Upper lobe of left lung (tissue), 6 donors: ENCODE results near the gene TRDMT1. TPM values are rescaled to one million over a fixed set of nuclear protein-coding genes. Genes with fewer than 3 reads are reported as not detected.

ENCODE experiments used
- ATAC-seq, 2 donors: fragments of 200-7000 bp; cut with Tn5 transposase; one replicate each; pipeline ENCODE4 v1.9.1; 2022; ENCODE audit warnings: mild to moderate bottlenecking in 2 of 2, moderate library complexity in 2 of 2; ENCODE audit not compliant: low FRiP score in 2 of 2
- DNase-seq, 2 donors: peaks; one replicate each; pipeline ENCODE4 v3.0.0-alpha.2; 2019 to 2020
- H3K27ac ChIP-seq, 4 donors: fragments of 200-600 bp; sonication (generic); one replicate each; pipeline ENCODE4 v1.5.1; 2016 to 2019
- H3K27me3 ChIP-seq, 4 donors: fragments of 200-600 bp; sonication (generic); one replicate each; pipeline ENCODE4 v1.5.1; 2017 to 2019
- H3K36me3 ChIP-seq, 4 donors: fragments of 200-600 bp; sonication (generic); one replicate each; pipeline ENCODE4 v1.5.1; 2016 to 2019
- H3K4me1 ChIP-seq, 4 donors: fragments of 200-600 bp; sonication (generic); one replicate each; pipeline ENCODE4 v1.5.1; 2018 to 2019
- H3K4me3 ChIP-seq, 4 donors: fragments of 200-600 bp; sonication (generic); one replicate each; pipeline ENCODE4 v1.5.1; 2017 to 2019; ENCODE audit warnings: mild to moderate bottlenecking in 2 of 4, moderate library complexity in 1 of 4
- H3K9me3 ChIP-seq, 4 donors: fragments of 200-600 bp; sonication (generic); one replicate each; pipeline ENCODE4 v1.5.1; 2018 to 2019
- CTCF ChIP-seq, 6 experiments: fragments of 450-650 bp in 4 of 6; fragments of 200-600 bp in 2 of 6; sonication (generic) in 2 of 6; IDR thresholded peaks; one replicate each; pipeline ENCODE4 v1.5.1; 2016 to 2019; ENCODE audit warnings: antibody characterized with exemption in 6 of 6
- EP300 ChIP-seq, 4 donors: sonication (generic); formaldehyde crosslinking; IDR thresholded peaks; one replicate each; pipeline ENCODE4 v1.5.1; 2017; ENCODE audit warnings: antibody characterized with exemption in 4 of 4, control low read depth in 2 of 4
- POLR2A ChIP-seq, 4 donors: fragments of 450-650 bp; IDR thresholded peaks; one replicate each; pipeline ENCODE4 v1.5.1; 2016 to 2017; ENCODE audit warnings: antibody characterized with exemption in 4 of 4, mild to moderate bottlenecking in 2 of 4
- POLR2AphosphoS5 ChIP-seq, 2 donors: sonication (generic); formaldehyde crosslinking; IDR thresholded peaks; one replicate each; pipeline ENCODE4 v1.5.1; 2017; ENCODE audit warnings: antibody characterized with exemption in 2 of 2
- WGBS, 2 donors: methylation state at CpG; one replicate each; pipeline ENCODE4 v1.1.5; 2017 to 2018; 5-methylcytosine and 5-hydroxymethylcytosine counted together
- total RNA-seq, 6 donors: library from RNA; depleted of rRNA in 4 of 6; stranded (reverse); fragments of >200 nt in 4 of 6; gene quantifications; one replicate each; pipeline versions ENCODE4 v1.1.0 to v1.2.1, GENCODE V29; 2016 to 2021
- donor health status: DM: no; HTN: no; CAD: no; lungs with moderate emphysema.
- donor health status: DM: no; HTN: yes; CAD: no; lungs with severe emphysema.

Gene TRDMT1
- total RNA-seq, 6 donors from 2014 or later = 5.8 to 22.0 (median 7.4) TPM

- H3K27ac ChIP-seq = peak overlapping the region; percentile 70 to 86 (median 78)
- H3K4me3 ChIP-seq = no peak overlapping the region
- TF ChIP-seq POLR2A (IDR thresholded peaks at IDR 0.05) (peak in 1 of 4 donors; percentile 30), EP300 (IDR thresholded peaks at IDR 0.05) (peak in 1 of 4 donors; percentile 44), POLR2AphosphoS5 (IDR thresholded peaks at IDR 0.05) (peak in 1 of 2 donors; percentile 86), CTCF (IDR thresholded peaks at IDR 0.05) (no peak)
- H3K4me1 ChIP-seq = peaks cover 16 to 28% (median 25%) of the 10 kb centered on the region in 4 donors
- peak in 1 of 2 donors; percentile 63 for DNase-seq
- peak; percentile 90 to 93 for ATAC-seq
- H3K36me3 ChIP-seq = no peaks in the 10 kb centered on the region
- H3K9me3 ChIP-seq = no peaks in the 10 kb centered on the region
- no peaks in the 10 kb centered on the region for H3K27me3 ChIP-seq
- 76 to 79% methylated on average over 5 of the region's 5 CpGs for WGBS, 2 donors
Observed at GRCh38 chr10:17216217-17216900, 14.9 kb upstream of the TRDMT1 start.

GRCh38 chr10:17215782-17216122, 14.3 kb upstream of the TRDMT1 start:
- WGBS, 2 donors = 90 to 92% methylated on average over 2 of the region's 2 CpGs

GRCh38 chr10:17214971-17215781, 13.7 kb upstream of the TRDMT1 start:
- ATAC-seq = peak in 1 of 2 donors; percentile 63
- H3K27me3 ChIP-seq = no peaks in the 10 kb centered on the region
- H3K27ac ChIP-seq = peak overlapping the region; percentile 70 to 86 (median 78)
- H3K36me3 ChIP-seq = no peaks in the 10 kb centered on the region
- no peak for TF ChIP-seq CTCF (IDR thresholded peaks at IDR 0.05)
- H3K4me3 ChIP-seq = no peak overlapping the region
- peaks cover 16 to 28% (median 25%) of the 10 kb centered on the region in 4 donors for H3K4me1 ChIP-seq
- 76 to 78% methylated on average over 9 of the region's 9 CpGs for WGBS, 2 donors
- no peaks in the 10 kb centered on the region for H3K9me3 ChIP-seq
- no peak for DNase-seq

More at GRCh38 chr10:17215782-17216122, 14.3 kb upstream of the TRDMT1 start:
- H3K4me1 ChIP-seq = peaks cover 16 to 28% (median 25%) of the 10 kb centered on the region in 4 donors
- TF ChIP-seq POLR2AphosphoS5 (IDR thresholded peaks at IDR 0.05) (no peak), CTCF (IDR thresholded peaks at IDR 0.05) (no peak), EP300 (IDR thresholded peaks at IDR 0.05) (no peak), POLR2A (IDR thresholded peaks at IDR 0.05) (no peak)
- no peaks in the 10 kb centered on the region for H3K36me3 ChIP-seq
- ATAC-seq (no peak), DNase-seq (no peak)
- H3K4me3 ChIP-seq = no peak overlapping the region
- H3K27me3 ChIP-seq = no peaks in the 10 kb centered on the region
- H3K9me3 ChIP-seq = no peaks in the 10 kb centered on the region
- H3K27ac ChIP-seq = peak overlapping the region; percentile 70 to 86 (median 78)

GRCh38 chr10:17214526-17214925, 13.1 kb upstream of the TRDMT1 start:
- no peak for TF ChIP-seq POLR2AphosphoS5 (IDR thresholded peaks at IDR 0.05)
- no peak for TF ChIP-seq EP300 (IDR thresholded peaks at IDR 0.05)
- TF ChIP-seq CTCF (IDR thresholded peaks at IDR 0.05) = no peak
- TF ChIP-seq POLR2A (IDR thresholded peaks at IDR 0.05) = no peak
- Histone ChIP-seq H3K4me1 (peaks cover 16 to 28% (median 25%) of the 10 kb centered on the region in 4 donors), H3K27me3 (no peaks in the 10 kb centered on the region), H3K36me3 (no peaks in the 10 kb centered on the region), H3K9me3 (no peaks in the 10 kb centered on the region), H3K4me3 (no peak overlapping the region), H3K27ac (peak overlapping the region; percentile 70 to 86 (median 78))
- WGBS, 2 donors = 72 to 86% methylated on average over 2 of the region's 2 CpGs
- ATAC-seq = no peak
- DNase-seq = no peak
